ENCODE measurements around the gene ALDH3A2. TPM values are rescaled to one million over a fixed set of nuclear protein-coding genes. Genes with fewer than 3 reads are reported as not detected.

The ALDH3A2 gene
- 146 to 202 TPM (median 177 TPM) in 5 replicates for total RNA-seq (2022; extraction: Qiagen RNA extraction)

GRCh38 chr17:19648475-19649273, at the start of gene ALDH3A2:
Gene ALDH3A2 (plus strand): TSS chr17:19648751. CDS start chr17:19648972, 221 bp downstream.

GRCh38 chr17:19716108-19717030, 67.8 kb downstream of the ALDH3A2 start, which contains the start of gene SLC47A2:
Gene SLC47A2 (minus strand): TSS chr17:19716584. CDS start chr17:19716555, 29 bp downstream.

Other genes with a start within 250 kb of the ALDH3A2 start
- 0.31 to 1.0 TPM (median 0.44 TPM) in 5 replicates for gene RNF112, start 237.5 kb upstream of the ALDH3A2 start, total RNA-seq (2022; extraction: Qiagen RNA extraction)
- gene SLC47A1, start 114.9 kb upstream of the ALDH3A2 start, total RNA-seq (2022; extraction: Qiagen RNA extraction), result 20.1 to 23.7 TPM (median 22.6 TPM) in 5 replicates
- gene SLC47A2, start 67.8 kb downstream of the ALDH3A2 start, total RNA-seq (2022; extraction: Qiagen RNA extraction), result 0.04 to 0.13 TPM (median 0.07 TPM) in 5 replicates
- 804 to 1,194 TPM (median 832 TPM) in 5 replicates for gene ALDH3A1, start 99.5 kb downstream of the ALDH3A2 start, total RNA-seq (2022; extraction: Qiagen RNA extraction)
- 11.3 to 18.8 TPM (median 17.4 TPM) in 5 replicates for gene ULK2, start 219.2 kb downstream of the ALDH3A2 start, total RNA-seq (2022; extraction: Qiagen RNA extraction)